ENCODE results near the gene CSN1S1. TPM values are rescaled to one million over a fixed set of nuclear protein-coding genes. Genes with fewer than 3 reads are reported as not detected.

CSN1S1 gene
- total RNA-seq, 1 experiment from 2014 or later, result not detected

DNA sequence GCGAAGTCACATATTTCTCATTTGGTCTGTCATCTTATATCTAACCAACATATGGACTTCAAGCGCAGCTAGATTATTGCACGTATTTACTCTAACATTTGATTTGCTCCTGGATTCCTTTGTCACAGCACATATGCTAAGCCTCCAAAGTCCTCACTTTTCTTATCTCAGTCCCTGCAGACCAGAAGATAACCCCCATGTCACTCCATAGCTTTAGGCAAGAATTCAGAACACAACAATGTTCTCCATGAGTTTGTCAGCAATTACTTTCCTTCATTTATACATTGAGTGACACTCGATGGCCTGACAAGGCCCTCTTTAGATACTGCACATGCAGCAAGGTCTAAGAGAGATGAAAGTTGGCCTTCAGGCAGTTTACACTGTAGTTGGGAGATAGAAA lies 60.1 kb downstream of the CSN1S1 start:
- H3K4me1 Mint-ChIP-seq, result no peaks in the 10 kb centered on the region
- CTCF ChIA-PET, result no interaction called here

DNA sequence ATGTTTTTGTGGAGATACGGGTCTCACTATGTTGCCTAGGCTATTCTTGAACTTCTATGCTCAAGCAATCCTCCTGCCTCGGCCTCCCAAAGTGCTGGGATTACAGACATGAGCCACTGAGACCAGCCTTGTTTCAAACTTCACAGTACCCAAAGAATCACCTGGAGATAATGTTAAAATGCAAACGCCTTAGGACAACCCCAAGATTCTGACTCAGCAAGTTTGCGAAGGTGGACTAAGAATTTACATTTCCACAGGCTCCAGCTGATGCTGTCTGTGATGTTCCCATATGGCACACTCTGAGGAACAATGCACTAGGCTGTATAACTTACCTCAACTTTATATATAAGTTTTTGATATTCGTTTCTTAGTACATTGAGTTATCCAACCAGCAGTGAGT lies 63.9 kb downstream of the CSN1S1 start:
- ChIA-PET POLR2A (no interaction called here), CTCF (no interaction called here)
- Mint-ChIP-seq H3K4me1 (peaks cover 3% of the 10 kb centered on the region; the same call in 1 of the 2 replicates), H3K4me3 (no peak overlapping the region), H3K9me3 (no peaks in the 10 kb centered on the region), H3K27me3 (ENCODE audit: low read depth) (no peaks in the 10 kb centered on the region), H3K27ac (no peak overlapping the region), H3K36me3 (no peaks in the 10 kb centered on the region)
- ATAC-seq (no peak), DNase-seq (ENCODE audit: low spot score) (no peak)
- no peak for TF ChIP-seq ELF4 (CRISPR knock-in tag; IDR thresholded peaks at IDR 0.05; ENCODE audit: low read depth)
- TF ChIP-seq, protein P1, sequence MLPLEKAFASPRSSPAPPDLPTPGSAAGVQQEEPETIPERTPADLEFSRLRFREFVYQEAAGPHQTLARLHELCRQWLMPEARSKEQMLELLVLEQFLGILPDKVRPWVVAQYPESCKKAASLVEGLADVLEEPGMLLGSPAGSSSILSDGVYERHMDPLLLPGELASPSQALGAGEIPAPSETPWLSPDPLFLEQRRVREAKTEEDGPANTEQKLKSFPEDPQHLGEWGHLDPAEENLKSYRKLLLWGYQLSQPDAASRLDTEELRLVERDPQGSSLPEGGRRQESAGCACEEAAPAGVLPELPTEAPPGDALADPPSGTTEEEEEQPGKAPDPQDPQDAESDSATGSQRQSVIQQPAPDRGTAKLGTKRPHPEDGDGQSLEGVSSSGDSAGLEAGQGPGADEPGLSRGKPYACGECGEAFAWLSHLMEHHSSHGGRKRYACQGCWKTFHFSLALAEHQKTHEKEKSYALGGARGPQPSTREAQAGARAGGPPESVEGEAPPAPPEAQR (CRISPR knock-in tag; IDR thresholded peaks at IDR 0.05), result no peak
- no peak for TF ChIP-seq FOXK1 (CRISPR knock-in tag; IDR thresholded peaks at IDR 0.05)
- no peak for TF ChIP-seq ZNF138 (CRISPR knock-in tag; conservative IDR thresholded peaks at IDR 0.05)
- TF ChIP-seq ZNF232 (CRISPR knock-in tag; IDR thresholded peaks at IDR 0.05), result no peak
- no peak for TF ChIP-seq SMAD3 (CRISPR knock-in tag; IDR thresholded peaks at IDR 0.05; ENCODE audit: borderline replicate concordance)
- TF ChIP-seq, protein P2, sequence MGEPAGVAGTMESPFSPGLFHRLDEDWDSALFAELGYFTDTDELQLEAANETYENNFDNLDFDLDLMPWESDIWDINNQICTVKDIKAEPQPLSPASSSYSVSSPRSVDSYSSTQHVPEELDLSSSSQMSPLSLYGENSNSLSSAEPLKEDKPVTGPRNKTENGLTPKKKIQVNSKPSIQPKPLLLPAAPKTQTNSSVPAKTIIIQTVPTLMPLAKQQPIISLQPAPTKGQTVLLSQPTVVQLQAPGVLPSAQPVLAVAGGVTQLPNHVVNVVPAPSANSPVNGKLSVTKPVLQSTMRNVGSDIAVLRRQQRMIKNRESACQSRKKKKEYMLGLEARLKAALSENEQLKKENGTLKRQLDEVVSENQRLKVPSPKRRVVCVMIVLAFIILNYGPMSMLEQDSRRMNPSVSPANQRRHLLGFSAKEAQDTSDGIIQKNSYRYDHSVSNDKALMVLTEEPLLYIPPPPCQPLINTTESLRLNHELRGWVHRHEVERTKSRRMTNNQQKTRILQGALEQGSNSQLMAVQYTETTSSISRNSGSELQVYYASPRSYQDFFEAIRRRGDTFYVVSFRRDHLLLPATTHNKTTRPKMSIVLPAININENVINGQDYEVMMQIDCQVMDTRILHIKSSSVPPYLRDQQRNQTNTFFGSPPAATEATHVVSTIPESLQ (CRISPR knock-in tag; IDR thresholded peaks at IDR 0.05), result no peak
- TF ChIP-seq NR2C2 (CRISPR knock-in tag; IDR thresholded peaks at IDR 0.05), result no peak
- TF ChIP-seq, protein P3, sequence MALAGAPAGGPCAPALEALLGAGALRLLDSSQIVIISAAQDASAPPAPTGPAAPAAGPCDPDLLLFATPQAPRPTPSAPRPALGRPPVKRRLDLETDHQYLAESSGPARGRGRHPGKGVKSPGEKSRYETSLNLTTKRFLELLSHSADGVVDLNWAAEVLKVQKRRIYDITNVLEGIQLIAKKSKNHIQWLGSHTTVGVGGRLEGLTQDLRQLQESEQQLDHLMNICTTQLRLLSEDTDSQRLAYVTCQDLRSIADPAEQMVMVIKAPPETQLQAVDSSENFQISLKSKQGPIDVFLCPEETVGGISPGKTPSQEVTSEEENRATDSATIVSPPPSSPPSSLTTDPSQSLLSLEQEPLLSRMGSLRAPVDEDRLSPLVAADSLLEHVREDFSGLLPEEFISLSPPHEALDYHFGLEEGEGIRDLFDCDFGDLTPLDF (CRISPR knock-in tag; IDR thresholded peaks at IDR 0.05), result no peak
- TF ChIP-seq, protein P4, sequence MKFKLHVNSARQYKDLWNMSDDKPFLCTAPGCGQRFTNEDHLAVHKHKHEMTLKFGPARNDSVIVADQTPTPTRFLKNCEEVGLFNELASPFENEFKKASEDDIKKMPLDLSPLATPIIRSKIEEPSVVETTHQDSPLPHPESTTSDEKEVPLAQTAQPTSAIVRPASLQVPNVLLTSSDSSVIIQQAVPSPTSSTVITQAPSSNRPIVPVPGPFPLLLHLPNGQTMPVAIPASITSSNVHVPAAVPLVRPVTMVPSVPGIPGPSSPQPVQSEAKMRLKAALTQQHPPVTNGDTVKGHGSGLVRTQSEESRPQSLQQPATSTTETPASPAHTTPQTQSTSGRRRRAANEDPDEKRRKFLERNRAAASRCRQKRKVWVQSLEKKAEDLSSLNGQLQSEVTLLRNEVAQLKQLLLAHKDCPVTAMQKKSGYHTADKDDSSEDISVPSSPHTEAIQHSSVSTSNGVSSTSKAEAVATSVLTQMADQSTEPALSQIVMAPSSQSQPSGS (CRISPR knock-in tag; IDR thresholded peaks at IDR 0.05; ENCODE audit: borderline replicate concordance, low read depth), result no peak
- no peak for TF ChIP-seq TP53 (CRISPR knock-in tag; IDR thresholded peaks at IDR 0.05)

More for the DNA sequence above, 60.1 kb downstream of the CSN1S1 start:
- no peaks in the 10 kb centered on the region for H3K36me3 Mint-ChIP-seq
- no peaks in the 10 kb centered on the region for H3K27me3 Mint-ChIP-seq (ENCODE audit: low read depth)
- ATAC-seq, result no peak
- no peak for DNase-seq (ENCODE audit: low spot score)
- POLR2A ChIA-PET, result no interaction called here
- no peak overlapping the region for H3K4me3 Mint-ChIP-seq
- H3K27ac Mint-ChIP-seq, result no peak overlapping the region
- TF ChIP-seq, protein P2 (CRISPR knock-in tag; IDR thresholded peaks at IDR 0.05), result no peak
- TF ChIP-seq, protein P5, sequence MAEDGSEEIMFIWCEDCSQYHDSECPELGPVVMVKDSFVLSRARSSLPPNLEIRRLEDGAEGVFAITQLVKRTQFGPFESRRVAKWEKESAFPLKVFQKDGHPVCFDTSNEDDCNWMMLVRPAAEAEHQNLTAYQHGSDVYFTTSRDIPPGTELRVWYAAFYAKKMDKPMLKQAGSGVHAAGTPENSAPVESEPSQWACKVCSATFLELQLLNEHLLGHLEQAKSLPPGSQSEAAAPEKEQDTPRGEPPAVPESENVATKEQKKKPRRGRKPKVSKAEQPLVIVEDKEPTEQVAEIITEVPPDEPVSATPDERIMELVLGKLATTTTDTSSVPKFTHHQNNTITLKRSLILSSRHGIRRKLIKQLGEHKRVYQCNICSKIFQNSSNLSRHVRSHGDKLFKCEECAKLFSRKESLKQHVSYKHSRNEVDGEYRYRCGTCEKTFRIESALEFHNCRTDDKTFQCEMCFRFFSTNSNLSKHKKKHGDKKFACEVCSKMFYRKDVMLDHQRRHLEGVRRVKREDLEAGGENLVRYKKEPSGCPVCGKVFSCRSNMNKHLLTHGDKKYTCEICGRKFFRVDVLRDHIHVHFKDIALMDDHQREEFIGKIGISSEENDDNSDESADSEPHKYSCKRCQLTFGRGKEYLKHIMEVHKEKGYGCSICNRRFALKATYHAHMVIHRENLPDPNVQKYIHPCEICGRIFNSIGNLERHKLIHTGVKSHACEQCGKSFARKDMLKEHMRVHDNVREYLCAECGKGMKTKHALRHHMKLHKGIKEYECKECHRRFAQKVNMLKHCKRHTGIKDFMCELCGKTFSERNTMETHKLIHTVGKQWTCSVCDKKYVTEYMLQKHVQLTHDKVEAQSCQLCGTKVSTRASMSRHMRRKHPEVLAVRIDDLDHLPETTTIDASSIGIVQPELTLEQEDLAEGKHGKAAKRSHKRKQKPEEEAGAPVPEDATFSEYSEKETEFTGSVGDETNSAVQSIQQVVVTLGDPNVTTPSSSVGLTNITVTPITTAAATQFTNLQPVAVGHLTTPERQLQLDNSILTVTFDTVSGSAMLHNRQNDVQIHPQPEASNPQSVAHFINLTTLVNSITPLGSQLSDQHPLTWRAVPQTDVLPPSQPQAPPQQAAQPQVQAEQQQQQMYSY (CRISPR knock-in tag; IDR thresholded peaks at IDR 0.05), result no peak
- TF ChIP-seq NR2C2 (CRISPR knock-in tag; IDR thresholded peaks at IDR 0.05) (no peak), TEAD4 (CRISPR knock-in tag; IDR thresholded peaks at IDR 0.05) (no peak)
- no peaks in the 10 kb centered on the region for H3K9me3 Mint-ChIP-seq

All from WTC11 (cell line).